CD14-positive monocyte (primary cell): Measurements from ENCODE around the gene SEC24B. TPM values are rescaled to one million over a fixed set of nuclear protein-coding genes. Genes with fewer than 3 reads are reported as not detected.

Source experiments
- DNase-seq, 3 donors: peaks; one replicate each; pipeline ENCODE4 v3.0.0-alpha.2; 2011 to 2022
- H2AFZ ChIP-seq: 2 replicates; pipeline ENCODE4 v1.6.0; 2012; ENCODE audit warnings: mild to moderate bottlenecking, low read depth, low read length, inconsistent platforms; ENCODE audit not compliant: insufficient read depth, poor library complexity, severe bottlenecking
- H3K27ac ChIP-seq, 2 donors: 1 replicate in 1 of 2; 2 replicates in 1 of 2; pipeline ENCODE4 v1.5.1; 2012 to 2013; ENCODE audit warnings: low read length in 2 of 2, control low read depth in 1 of 2, inconsistent platforms in 1 of 2, low read depth in 1 of 2, mild to moderate bottlenecking in 1 of 2
- H3K27me3 ChIP-seq, 2 donors: one replicate each; pipeline versions ENCODE4 v1.6.0 to v1.6.1; 2011 to 2013; ENCODE audit warnings: low read length in 2 of 2; ENCODE audit not compliant: control insufficient read depth in 2 of 2, insufficient read depth in 2 of 2
- H3K36me3 ChIP-seq, 2 donors: replicated peaks in 1 of 2; 1 replicate in 1 of 2; 2 replicates in 1 of 2; pipeline versions ENCODE4 v1.5.1 to v1.6.1; 2012 to 2013; ENCODE audit warnings: low read length in 2 of 2, control low read depth in 1 of 2, inconsistent platforms in 1 of 2, mild to moderate bottlenecking in 1 of 2; ENCODE audit not compliant: insufficient read depth in 2 of 2, control insufficient read depth in 1 of 2
- H3K4me1 ChIP-seq, 2 donors: 1 replicate in 1 of 2; 2 replicates in 1 of 2; pipeline versions ENCODE4 v1.5.1 to v1.6.1; 2012 to 2013; ENCODE audit warnings: low read length in 2 of 2, control low read depth in 1 of 2, inconsistent platforms in 1 of 2, mild to moderate bottlenecking in 1 of 2, moderate library complexity in 1 of 2; ENCODE audit not compliant: insufficient read depth in 2 of 2, control insufficient read depth in 1 of 2
- H3K4me2 ChIP-seq: replicated peaks from 2 replicates; pipeline ENCODE3; 2012; ENCODE audit warnings: low read length, moderate library complexity, mild to moderate bottlenecking; ENCODE audit not compliant: poor library complexity, severe bottlenecking; ENCODE audit errors: extremely low read depth
- H3K4me3 ChIP-seq, 3 experiments: fragments of 200-600 bp in 1 of 3; sonication (generic) in 1 of 3; replicated peaks in 1 of 3; 1 replicate in 2 of 3; 2 replicates in 1 of 3; pipeline ENCODE4 v1.5.1; 2011 to 2013; ENCODE audit warnings: low read length in 3 of 3, mild to moderate bottlenecking in 3 of 3, control low read depth in 2 of 3, low read depth in 2 of 3, inconsistent platforms in 1 of 3, moderate library complexity in 1 of 3
- H3K79me2 ChIP-seq: 2 replicates; pipeline ENCODE4 v1.6.0; 2012; ENCODE audit warnings: mild to moderate bottlenecking, control low read depth, inconsistent platforms, low read length, moderate library complexity; ENCODE audit not compliant: insufficient read depth
- H3K9ac ChIP-seq: 2 replicates; pipeline ENCODE4 v1.6.0; 2017; ENCODE audit warnings: low read length, mild to moderate bottlenecking; ENCODE audit not compliant: insufficient read depth, poor library complexity, severe bottlenecking
- H3K9me3 ChIP-seq, 2 donors: replicated peaks in 1 of 2; 1 replicate in 1 of 2; 2 replicates in 1 of 2; pipeline versions ENCODE4 v1.5.1 to v1.6.1; 2012 to 2013; ENCODE audit warnings: low read length in 2 of 2, control low read depth in 1 of 2; ENCODE audit not compliant: control insufficient read depth in 1 of 2, insufficient read depth in 1 of 2
- H4K20me1 ChIP-seq: 2 replicates; pipeline ENCODE4 v1.6.0; 2012; ENCODE audit warnings: mild to moderate bottlenecking, low read length, control low read depth, moderate library complexity; ENCODE audit not compliant: insufficient read depth
- H3K27ac Mint-ChIP-seq, 7 donors: one replicate each; pipeline ENCODE4 v1.8.0; 2020; ENCODE audit warnings: mild to moderate bottlenecking in 7 of 7, mixed read lengths in 7 of 7, moderate library complexity in 6 of 7, inconsistent platforms in 2 of 7
- H3K27me3 Mint-ChIP-seq, 3 donors: one replicate each; pipeline ENCODE4 v1.8.0; 2021 to 2022; ENCODE audit warnings: low read depth in 3 of 3, mild to moderate bottlenecking in 3 of 3, mixed read lengths in 3 of 3, moderate library complexity in 3 of 3, inconsistent platforms in 1 of 3
- H3K36me3 Mint-ChIP-seq, 2 donors: one replicate each; pipeline ENCODE4 v1.8.0; 2020; ENCODE audit warnings: mixed read lengths in 2 of 2, inconsistent platforms in 1 of 2, mild to moderate bottlenecking in 1 of 2
- H3K4me1 Mint-ChIP-seq: one replicate; pipeline ENCODE4 v1.8.0; 2020; ENCODE audit warnings: mild to moderate bottlenecking, mixed read lengths
- H3K4me3 Mint-ChIP-seq, 2 donors: one replicate each; pipeline ENCODE4 v1.8.0; 2020; ENCODE audit warnings: mild to moderate bottlenecking in 2 of 2, mixed read lengths in 2 of 2, moderate library complexity in 1 of 2
- H3K9me3 Mint-ChIP-seq, 7 donors: one replicate each; pipeline ENCODE4 v1.8.0; 2020 to 2022; ENCODE audit warnings: mixed read lengths in 7 of 7, mild to moderate bottlenecking in 6 of 7, moderate library complexity in 6 of 7, inconsistent platforms in 2 of 7
- WGBS: methylation state at CpG from one replicate; pipeline ENCODE4 v1.1.5; 2013; ENCODE audit warnings: missing lambda C conversion rate; ENCODE audit not compliant: insufficient coverage; 5-methylcytosine and 5-hydroxymethylcytosine counted together
- intact Hi-C, 2 donors: fragments of 100-400 bp; cut with micrococcal nuclease; formaldehyde crosslinking; loops; one replicate each; pipeline versions ENCODE4 v1.15.0 to v1.15.1; 2023
- polyA plus RNA-seq, 3 donors: library from polyadenylated mRNA; depleted of rRNA in 1 of 3; unstranded in 2 of 3; stranded (reverse) in 1 of 3; fragments of 300-500 nt in 2 of 3; fragments of >200 nt in 1 of 3; fragmentation: Illumina TruSeq in 2 of 3; gene quantifications; 1 replicate in 2 of 3; 2 replicates in 1 of 3; pipeline ENCODE4 v1.2.3, GENCODE V29; 2012 to 2021
- TF ChIP-seq, protein P1 (sequence below): fragments of 200-600 bp; IDR thresholded peaks from one replicate; pipeline ENCODE4 v1.8.0; 2022; ENCODE audit warnings: antibody characterized with exemption, mild to moderate bottlenecking

The SEC24B gene
- polyA plus RNA-seq, 3 donors = 8.0 to 27.4 (median 11.8) TPM

DNA sequence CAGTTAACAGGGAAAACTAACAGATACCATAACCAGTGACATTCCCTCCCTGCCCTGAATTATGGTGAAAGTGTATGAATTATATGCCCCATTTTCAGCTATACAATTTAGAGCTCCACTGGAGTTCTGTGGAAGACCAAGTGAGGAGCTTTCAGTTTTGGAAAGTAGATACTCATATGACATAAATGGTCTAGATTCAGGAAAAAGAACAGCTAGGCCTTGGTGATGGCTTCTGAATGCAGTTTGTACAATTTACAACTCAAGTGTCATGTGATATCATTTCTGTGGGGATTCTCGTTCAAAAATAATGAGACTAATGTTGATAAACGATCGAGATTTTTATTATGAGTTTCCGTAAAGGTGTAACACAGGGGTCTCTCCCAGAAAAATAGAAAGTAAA is 8.2 kb upstream of the SEC24B start:
- DNase-seq = no peak
- Histone ChIP-seq H4K20me1 (no peaks in the 10 kb centered on the region), H3K79me2 (no peaks in the 10 kb centered on the region), H3K4me1 (no peaks in the 10 kb centered on the region), H3K27ac (no peak overlapping the region), H3K4me3 (no peak overlapping the region), H2AFZ (no peak overlapping the region), H3K27me3 (no peaks in the 10 kb centered on the region), H3K4me2 (no peak overlapping the region), H3K36me3 (peaks cover 0 to 3% of the 10 kb centered on the region in 2 donors), H3K9me3 (no peaks in the 10 kb centered on the region), H3K9ac (no peak overlapping the region)
- no peak overlapping the region for H3K27ac Mint-ChIP-seq
- H3K36me3 Mint-ChIP-seq = peaks cover 6 to 7% of the 10 kb centered on the region in 2 donors
- no peaks in the 10 kb centered on the region for H3K27me3 Mint-ChIP-seq
- 100% methylated on average over 1 of the region's 4 CpGs for WGBS
- TF ChIP-seq, protein P1, sequence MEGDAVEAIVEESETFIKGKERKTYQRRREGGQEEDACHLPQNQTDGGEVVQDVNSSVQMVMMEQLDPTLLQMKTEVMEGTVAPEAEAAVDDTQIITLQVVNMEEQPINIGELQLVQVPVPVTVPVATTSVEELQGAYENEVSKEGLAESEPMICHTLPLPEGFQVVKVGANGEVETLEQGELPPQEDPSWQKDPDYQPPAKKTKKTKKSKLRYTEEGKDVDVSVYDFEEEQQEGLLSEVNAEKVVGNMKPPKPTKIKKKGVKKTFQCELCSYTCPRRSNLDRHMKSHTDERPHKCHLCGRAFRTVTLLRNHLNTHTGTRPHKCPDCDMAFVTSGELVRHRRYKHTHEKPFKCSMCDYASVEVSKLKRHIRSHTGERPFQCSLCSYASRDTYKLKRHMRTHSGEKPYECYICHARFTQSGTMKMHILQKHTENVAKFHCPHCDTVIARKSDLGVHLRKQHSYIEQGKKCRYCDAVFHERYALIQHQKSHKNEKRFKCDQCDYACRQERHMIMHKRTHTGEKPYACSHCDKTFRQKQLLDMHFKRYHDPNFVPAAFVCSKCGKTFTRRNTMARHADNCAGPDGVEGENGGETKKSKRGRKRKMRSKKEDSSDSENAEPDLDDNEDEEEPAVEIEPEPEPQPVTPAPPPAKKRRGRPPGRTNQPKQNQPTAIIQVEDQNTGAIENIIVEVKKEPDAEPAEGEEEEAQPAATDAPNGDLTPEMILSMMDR = no peak
- no peak overlapping the region for H3K4me3 Mint-ChIP-seq
- intact Hi-C loops = loop anchor here in 1 of 2 donors (10.0 kb wide), 1 partner anchor 549 kb away; no protein-coding TSS in a partner anchor
- peaks cover 3% of the 10 kb centered on the region for H3K4me1 Mint-ChIP-seq
- no peaks in the 10 kb centered on the region for H3K9me3 Mint-ChIP-seq

DNA sequence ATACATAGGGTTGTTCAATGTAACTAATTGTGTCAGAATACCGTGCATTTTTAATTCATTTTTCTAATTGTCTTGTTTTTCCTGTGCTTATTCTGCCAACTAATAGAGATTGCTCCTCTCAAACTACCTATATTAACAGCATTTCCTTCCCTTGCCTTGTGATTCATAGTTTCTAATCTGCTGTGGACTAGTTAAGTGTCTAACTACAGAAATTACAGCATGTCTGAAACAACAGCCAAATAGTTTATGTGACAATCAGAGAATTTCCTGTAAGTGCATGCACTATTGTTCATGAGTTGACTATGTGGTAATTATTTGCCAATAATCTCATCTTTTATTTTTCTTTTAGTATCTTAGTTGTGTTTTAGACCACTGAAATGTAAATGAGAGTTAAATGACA is 4.1 kb upstream of the SEC24B start:
- Histone ChIP-seq H2AFZ (no peak overlapping the region), H4K20me1 (peaks cover 5% of the 10 kb centered on the region), H3K79me2 (peaks cover 15% of the 10 kb centered on the region), H3K27me3 (no peaks in the 10 kb centered on the region), H3K4me1 (peaks cover 8 to 13% of the 10 kb centered on the region in 2 donors), H3K4me3 (no peak overlapping the region), H3K36me3 (peaks cover 0 to 3% of the 10 kb centered on the region in 2 donors), H3K9ac (no peak overlapping the region), H3K9me3 (no peaks in the 10 kb centered on the region), H3K27ac (no peak overlapping the region), H3K4me2 (no peak overlapping the region)
- Mint-ChIP-seq H3K9me3 (no peaks in the 10 kb centered on the region), H3K36me3 (peaks cover 9% of the 10 kb centered on the region in 2 donors), H3K27ac (no peak overlapping the region), H3K4me3 (no peak overlapping the region), H3K4me1 (peaks cover 7% of the 10 kb centered on the region), H3K27me3 (peaks cover 0 to 2% (median 0%) of the 10 kb centered on the region in 3 donors)
- TF ChIP-seq, protein P1 = no peak
- intact Hi-C loops = loop anchor here in 1 of 2 donors (10.0 kb wide), 1 partner anchor 545 kb away; no protein-coding TSS in a partner anchor
- no peak for DNase-seq
- WGBS = no CpG with 5 or more reads among the region's 1 CpG
